Measurements from ENCODE around the gene ZNF282.
A peak's percentile ranks its signal among the peaks of the same experiment; 100 is the strongest.

The ZNF282 gene

GRCh38 chr7:149191851-149192250, 3.5 kb upstream of the ZNF282 start:
- DNase-seq (ENCODE audit: low read depth): no peak
- H3K4me3 ChIP-seq (ENCODE audit: low read depth, low read length): no peak overlapping the region
- TF ChIP-seq CTCF (IDR thresholded peaks at IDR 0.05; ENCODE audit: low read depth, low read length, missing control alignments): no peak

- no peak for DNase-seq (ENCODE audit: low read depth)
- H3K4me3 ChIP-seq (ENCODE audit: low read depth, low read length): peak overlapping the region; percentile 65
- TF ChIP-seq CTCF (IDR thresholded peaks at IDR 0.05; ENCODE audit: low read depth, low read length, missing control alignments): no peak
Observed at GRCh38 chr7:149194799-149195179, 557 bp upstream of the ZNF282 start.

GRCh38 chr7:149196151-149196704, 882 bp downstream of the ZNF282 start:
- no peak for DNase-seq (ENCODE audit: low read depth)
- no peak for TF ChIP-seq CTCF (IDR thresholded peaks at IDR 0.05; ENCODE audit: low read depth, low read length, missing control alignments)

DNA sequence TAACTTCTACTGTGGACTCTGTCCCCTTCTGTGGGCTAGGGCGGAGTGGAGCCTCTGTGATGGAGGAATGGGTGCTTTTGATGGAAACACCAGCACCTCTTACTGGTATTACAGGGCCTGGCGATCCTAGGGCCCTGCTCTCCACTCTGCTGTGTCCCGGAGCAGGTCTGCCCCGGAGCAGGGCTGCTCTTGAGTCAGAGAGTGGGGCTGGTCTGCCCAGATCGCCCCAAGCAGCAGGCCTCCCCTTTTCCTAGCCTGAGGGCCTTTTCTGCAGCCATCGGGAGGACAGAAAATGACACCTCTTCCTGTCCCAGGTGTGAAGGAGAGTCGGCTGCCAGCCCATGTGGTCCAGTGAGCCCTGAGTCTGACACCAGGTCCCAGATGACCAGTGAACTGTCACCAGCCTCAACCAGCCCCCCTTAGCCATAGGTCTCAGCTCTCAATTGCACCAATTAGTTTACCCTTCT, 1.4 kb downstream of the ZNF282 start:
- no peak for TF ChIP-seq CTCF (IDR thresholded peaks at IDR 0.05; ENCODE audit: low read depth, low read length, missing control alignments)
- DNase-seq (ENCODE audit: low read depth): no peak

More at GRCh38 chr7:149196151-149196704, 882 bp downstream of the ZNF282 start:
- peak overlapping the region; percentile 65 for H3K4me3 ChIP-seq (ENCODE audit: low read depth, low read length)

GRCh38 chr7:149197675-149198074, 2.3 kb downstream of the ZNF282 start:
- no peak overlapping the region for H3K4me3 ChIP-seq (ENCODE audit: low read depth, low read length)
- TF ChIP-seq CTCF (IDR thresholded peaks at IDR 0.05; ENCODE audit: low read depth, low read length, missing control alignments): no peak
- DNase-seq (ENCODE audit: low read depth): no peak

More for the DNA sequence above, 1.4 kb downstream of the ZNF282 start:
- H3K4me3 ChIP-seq (ENCODE audit: low read depth, low read length): peak overlapping the region; percentile 65

GRCh38 chr7:149198161-149198816, 2.9 kb downstream of the ZNF282 start:
- no peak for DNase-seq (ENCODE audit: low read depth)
- TF ChIP-seq CTCF (IDR thresholded peaks at IDR 0.05; ENCODE audit: low read depth, low read length, missing control alignments): no peak

More at GRCh38 chr7:149198161-149198816, 2.9 kb downstream of the ZNF282 start:
- H3K4me3 ChIP-seq (ENCODE audit: low read depth, low read length): no peak overlapping the region

Data from GM12864 (cell line).